ENCODE measurements around the gene KCTD13.

The KCTD13 gene

DNA sequence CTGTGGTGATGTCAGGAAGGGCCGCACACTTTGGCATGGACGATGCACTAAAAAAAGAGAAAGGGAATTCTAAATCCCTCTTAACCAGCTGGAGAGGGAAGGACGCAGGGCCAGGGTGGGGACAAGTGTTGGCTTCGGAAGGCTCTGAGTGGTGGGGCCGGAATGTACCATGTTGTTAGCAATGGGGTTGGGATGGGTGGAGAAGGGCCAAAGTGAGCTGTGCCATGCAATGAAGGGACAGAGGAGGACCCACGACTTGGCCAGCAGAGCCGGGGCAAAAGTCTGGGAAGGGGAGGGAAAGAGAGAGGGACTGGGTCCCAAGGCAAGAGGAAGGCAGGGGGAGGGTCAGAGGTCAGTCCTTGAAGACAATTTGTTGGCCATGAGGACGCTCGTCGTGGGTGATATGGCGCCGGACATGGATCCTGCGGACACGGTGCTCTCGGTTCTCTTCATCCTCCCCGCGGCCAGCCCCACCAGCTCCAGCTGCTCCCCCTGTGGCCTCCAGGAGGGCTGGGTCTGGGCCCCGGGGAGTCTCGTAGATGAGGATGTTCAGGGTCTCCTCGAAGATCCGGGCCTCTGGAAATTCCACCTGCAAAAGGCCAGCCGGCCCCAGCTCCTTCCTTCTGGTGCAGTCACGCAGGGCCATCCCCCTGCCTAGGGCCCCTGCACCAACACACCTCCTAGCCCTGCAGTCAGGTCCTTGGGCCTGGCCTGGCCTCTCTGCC, 19.3 kb downstream of the KCTD13 start:
- Histone ChIP-seq H2BK15ac (ENCODE audit: low read depth, poor library complexity, severe bottlenecking) (no peak overlapping the region), H3K14ac (ENCODE audit: low read length in 2 of 2) (no peak overlapping the region), H4K8ac (ENCODE audit: low read length) (no peak overlapping the region), H2BK120ac (ENCODE audit: low read depth, low read length) (no peak overlapping the region), H3K9ac (ENCODE audit: low read length) (no peak overlapping the region), H3K79me1 (replicated peaks; ENCODE audit: low read length, poor library complexity, severe bottlenecking) (peaks cover 15% of the 10 kb centered on the region), H4K91ac (ENCODE audit: low read length) (no peak overlapping the region), H3K9me3 (ENCODE audit: control insufficient read depth, low read length) (no peaks in the 10 kb centered on the region), H3K18ac (ENCODE audit: low read depth in 1 of 2, low read length in 2 of 2) (no peak overlapping the region), H3K23ac (ENCODE audit: low read length in 2 of 2) (no peak overlapping the region), H3K4me3 (ENCODE audit: insufficient read depth in 1 of 2, low read depth in 1 of 2, low read length in 2 of 2) (no peak overlapping the region), H2AFZ (ENCODE audit: low read depth, low read length) (no peak overlapping the region), H3K4me2 (ENCODE audit: low read length, poor library complexity, severe bottlenecking) (no peak overlapping the region), H3K27ac (ENCODE audit: low read length, poor library complexity, severe bottlenecking) (no peak overlapping the region), H2AK5ac (ENCODE audit: low read length, severe bottlenecking) (no peak overlapping the region), H3K36me3 (ENCODE audit: control insufficient read depth in 1 of 2, insufficient read depth in 2 of 2, low read depth in 1 of 2, low read length in 2 of 2) (peaks cover 19 to 46% of the 10 kb centered on the region in 2 experiments), H2BK12ac (ENCODE audit: low read length in 2 of 2) (no peak overlapping the region), H3K27me3 (ENCODE audit: control insufficient read depth in 1 of 2, insufficient read depth in 1 of 2, low read length in 2 of 2) (no peaks in the 10 kb centered on the region), H3K4ac (ENCODE audit: low read depth in 1 of 2, low read length in 2 of 2) (no peak overlapping the region), H2BK5ac (ENCODE audit: low read depth, low read length, poor library complexity, severe bottlenecking) (no peak overlapping the region), H3K4me1 (ENCODE audit: control insufficient read depth, insufficient read depth, low read depth, low read length) (peaks cover 9% of the 10 kb centered on the region)
- DNase-seq = no peak
- 95% methylated on average over 23 of the region's 23 CpGs for WGBS

DNA sequence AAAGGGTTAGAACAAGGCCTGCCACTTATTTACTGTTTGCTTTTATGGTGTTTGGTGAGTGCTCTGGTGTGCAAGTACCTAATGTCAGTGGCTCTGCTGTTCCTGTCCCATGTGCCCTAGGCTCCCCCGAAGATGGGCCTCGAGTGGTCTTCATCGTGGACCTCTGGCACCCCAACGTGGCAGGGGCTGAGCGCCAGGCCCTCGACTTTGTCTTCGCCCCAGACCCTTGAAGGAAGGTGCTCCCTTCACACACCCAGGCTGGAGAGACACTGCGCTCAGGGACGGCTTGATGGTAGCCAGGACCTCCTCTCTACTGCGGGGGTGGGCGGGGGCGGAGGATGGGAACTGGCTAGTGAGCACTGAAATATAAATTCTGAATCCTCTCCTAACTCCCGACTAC, 20.4 kb downstream of the KCTD13 start:
- peaks cover 15 to 40% of the 10 kb centered on the region in 2 experiments for H3K36me3 ChIP-seq (ENCODE audit: control insufficient read depth in 1 of 2, insufficient read depth in 2 of 2, low read depth in 1 of 2, low read length in 2 of 2)
- H2AFZ ChIP-seq (ENCODE audit: low read depth, low read length) = no peak overlapping the region
- no peak overlapping the region for H3K4me3 ChIP-seq (ENCODE audit: insufficient read depth in 1 of 2, low read depth in 1 of 2, low read length in 2 of 2)
- no peak overlapping the region for H3K9ac ChIP-seq (ENCODE audit: low read length)
- H2BK15ac ChIP-seq (ENCODE audit: low read depth, poor library complexity, severe bottlenecking) = no peak overlapping the region
- no peak overlapping the region for H3K4me2 ChIP-seq (ENCODE audit: low read length, poor library complexity, severe bottlenecking)
- no peaks in the 10 kb centered on the region for H3K9me3 ChIP-seq (ENCODE audit: control insufficient read depth, low read length)
- H2BK120ac ChIP-seq (ENCODE audit: low read depth, low read length) = no peak overlapping the region
- H2AK5ac ChIP-seq (ENCODE audit: low read length, severe bottlenecking) = no peak overlapping the region
- peaks cover 18% of the 10 kb centered on the region for H3K4me1 ChIP-seq (ENCODE audit: control insufficient read depth, insufficient read depth, low read depth, low read length)
- no peak overlapping the region for H3K23ac ChIP-seq (ENCODE audit: low read length in 2 of 2)
- no peak overlapping the region for H3K4ac ChIP-seq (ENCODE audit: low read depth in 1 of 2, low read length in 2 of 2)
- no peak overlapping the region for H3K27ac ChIP-seq (ENCODE audit: low read length, poor library complexity, severe bottlenecking)
- 97% methylated on average over 12 of the region's 13 CpGs for WGBS
- H3K18ac ChIP-seq (ENCODE audit: low read depth in 1 of 2, low read length in 2 of 2) = no peak overlapping the region
- H2BK5ac ChIP-seq (ENCODE audit: low read depth, low read length, poor library complexity, severe bottlenecking) = no peak overlapping the region
- H3K79me1 ChIP-seq (replicated peaks; ENCODE audit: low read length, poor library complexity, severe bottlenecking) = peaks cover 23% of the 10 kb centered on the region
- no peak for DNase-seq
- no peak overlapping the region for H4K91ac ChIP-seq (ENCODE audit: low read length)
- H2BK12ac ChIP-seq (ENCODE audit: low read length in 2 of 2) = no peak overlapping the region
- no peak overlapping the region for H4K8ac ChIP-seq (ENCODE audit: low read length)
- no peak overlapping the region for H3K14ac ChIP-seq (ENCODE audit: low read length in 2 of 2)
- no peaks in the 10 kb centered on the region for H3K27me3 ChIP-seq (ENCODE audit: control insufficient read depth in 1 of 2, insufficient read depth in 1 of 2, low read length in 2 of 2)

DNA sequence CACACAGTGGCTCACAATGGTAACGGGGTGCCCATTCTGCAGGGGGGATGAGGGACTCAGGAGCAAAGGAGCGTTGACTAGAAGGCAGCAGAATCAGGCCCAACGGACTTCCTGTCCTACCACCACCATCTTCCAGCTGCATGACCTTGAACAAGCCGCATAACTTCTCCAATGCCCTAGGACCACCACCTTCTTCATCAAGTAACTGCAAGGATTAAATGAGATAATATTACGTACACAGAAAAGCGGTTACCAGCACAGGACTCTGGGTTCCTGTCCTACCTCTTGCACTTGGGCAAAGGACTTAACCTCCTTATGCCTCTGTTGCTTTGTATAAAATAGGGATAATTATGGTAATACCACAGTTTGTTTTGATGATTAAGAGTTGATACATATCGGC, 21.1 kb downstream of the KCTD13 start:
- no peaks in the 10 kb centered on the region for H3K9me3 ChIP-seq (ENCODE audit: control insufficient read depth, low read length)
- H3K4ac ChIP-seq (ENCODE audit: low read depth in 1 of 2, low read length in 2 of 2) = no peak overlapping the region
- H3K4me2 ChIP-seq (ENCODE audit: low read length, poor library complexity, severe bottlenecking) = no peak overlapping the region
- no peak overlapping the region for H4K91ac ChIP-seq (ENCODE audit: low read length)
- no peak overlapping the region for H3K18ac ChIP-seq (ENCODE audit: low read depth in 1 of 2, low read length in 2 of 2)
- H3K27me3 ChIP-seq (ENCODE audit: control insufficient read depth in 1 of 2, insufficient read depth in 1 of 2, low read length in 2 of 2) = no peaks in the 10 kb centered on the region
- no peak overlapping the region for H2BK15ac ChIP-seq (ENCODE audit: low read depth, poor library complexity, severe bottlenecking)
- peaks cover 23% of the 10 kb centered on the region for H3K79me1 ChIP-seq (replicated peaks; ENCODE audit: low read length, poor library complexity, severe bottlenecking)
- 97% methylated on average over 7 of the region's 7 CpGs for WGBS
- H3K4me1 ChIP-seq (ENCODE audit: control insufficient read depth, insufficient read depth, low read depth, low read length) = peaks cover 18% of the 10 kb centered on the region
- H3K14ac ChIP-seq (ENCODE audit: low read length in 2 of 2) = no peak overlapping the region
- no peak overlapping the region for H3K4me3 ChIP-seq (ENCODE audit: insufficient read depth in 1 of 2, low read depth in 1 of 2, low read length in 2 of 2)
- peaks cover 12 to 36% of the 10 kb centered on the region in 2 experiments for H3K36me3 ChIP-seq (ENCODE audit: control insufficient read depth in 1 of 2, insufficient read depth in 2 of 2, low read depth in 1 of 2, low read length in 2 of 2)
- no peak for DNase-seq
- H3K27ac ChIP-seq (ENCODE audit: low read length, poor library complexity, severe bottlenecking) = no peak overlapping the region
- H3K9ac ChIP-seq (ENCODE audit: low read length) = no peak overlapping the region
- H2BK5ac ChIP-seq (ENCODE audit: low read depth, low read length, poor library complexity, severe bottlenecking) = no peak overlapping the region
- no peak overlapping the region for H4K8ac ChIP-seq (ENCODE audit: low read length)
- no peak overlapping the region for H2AFZ ChIP-seq (ENCODE audit: low read depth, low read length)
- H2BK120ac ChIP-seq (ENCODE audit: low read depth, low read length) = no peak overlapping the region
- H2AK5ac ChIP-seq (ENCODE audit: low read length, severe bottlenecking) = no peak overlapping the region
- no peak overlapping the region for H3K23ac ChIP-seq (ENCODE audit: low read length in 2 of 2)
- H2BK12ac ChIP-seq (ENCODE audit: low read length in 2 of 2) = no peak overlapping the region

DNA sequence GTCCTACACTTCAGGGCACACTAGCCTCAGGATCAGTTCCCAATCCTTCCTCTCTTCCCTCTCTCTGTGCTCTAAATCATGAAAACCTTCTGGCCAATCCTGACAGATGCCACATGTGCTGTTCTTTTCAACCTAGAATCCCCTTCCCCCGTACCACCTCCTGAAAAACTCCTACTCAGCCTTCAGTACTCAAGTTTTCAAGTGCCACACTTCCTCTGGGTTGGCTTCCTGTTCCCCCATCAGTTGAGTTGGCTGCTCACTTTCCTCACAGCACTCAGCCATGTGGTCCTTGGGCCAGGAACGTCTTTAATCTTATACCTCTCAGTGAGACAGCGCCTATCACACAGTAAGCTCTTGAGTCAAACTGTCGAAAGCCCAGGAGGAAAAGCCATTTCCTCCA, 22.4 kb downstream of the KCTD13 start:
- H3K27me3 ChIP-seq (ENCODE audit: control insufficient read depth in 1 of 2, insufficient read depth in 1 of 2, low read length in 2 of 2) = peaks cover 0 to 5% of the 10 kb centered on the region in 2 experiments
- H3K79me1 ChIP-seq (replicated peaks; ENCODE audit: low read length, poor library complexity, severe bottlenecking) = peaks cover 25% of the 10 kb centered on the region
- no peak overlapping the region for H3K27ac ChIP-seq (ENCODE audit: low read length, poor library complexity, severe bottlenecking)
- H3K14ac ChIP-seq (ENCODE audit: low read length in 2 of 2) = no peak overlapping the region
- H3K36me3 ChIP-seq (ENCODE audit: control insufficient read depth in 1 of 2, insufficient read depth in 2 of 2, low read depth in 1 of 2, low read length in 2 of 2) = peaks cover 12 to 36% of the 10 kb centered on the region in 2 experiments
- no peak overlapping the region for H3K23ac ChIP-seq (ENCODE audit: low read length in 2 of 2)
- H3K4me1 ChIP-seq (ENCODE audit: control insufficient read depth, insufficient read depth, low read depth, low read length) = peaks cover 24% of the 10 kb centered on the region
- no peak overlapping the region for H2BK5ac ChIP-seq (ENCODE audit: low read depth, low read length, poor library complexity, severe bottlenecking)
- H3K9ac ChIP-seq (ENCODE audit: low read length) = no peak overlapping the region
- no peak overlapping the region for H2BK15ac ChIP-seq (ENCODE audit: low read depth, poor library complexity, severe bottlenecking)
- no peak overlapping the region for H2BK12ac ChIP-seq (ENCODE audit: low read length in 2 of 2)
- H3K4me3 ChIP-seq (ENCODE audit: insufficient read depth in 1 of 2, low read depth in 1 of 2, low read length in 2 of 2) = no peak overlapping the region
- no peak overlapping the region for H4K91ac ChIP-seq (ENCODE audit: low read length)
- WGBS = 79% methylated on average over 4 of the region's 4 CpGs
- H3K9me3 ChIP-seq (ENCODE audit: control insufficient read depth, low read length) = no peaks in the 10 kb centered on the region
- no peak overlapping the region for H3K4me2 ChIP-seq (ENCODE audit: low read length, poor library complexity, severe bottlenecking)
- no peak for DNase-seq
- H3K4ac ChIP-seq (ENCODE audit: low read depth in 1 of 2, low read length in 2 of 2) = no peak overlapping the region
- H2AK5ac ChIP-seq (ENCODE audit: low read length, severe bottlenecking) = no peak overlapping the region
- H4K8ac ChIP-seq (ENCODE audit: low read length) = no peak overlapping the region
- no peak overlapping the region for H3K18ac ChIP-seq (ENCODE audit: low read depth in 1 of 2, low read length in 2 of 2)
- no peak overlapping the region for H2AFZ ChIP-seq (ENCODE audit: low read depth, low read length)
- H2BK120ac ChIP-seq (ENCODE audit: low read depth, low read length) = no peak overlapping the region
